NCI-H226 (cell line): Measurements from ENCODE around the gene JMJD1C.
"Not testable (repeated sequence)": the region's sequence is repeated elsewhere in the genome, so short reads cannot be mapped to it uniquely, and the experiment has no call there.

ENCODE experiments used
- DNase-seq: peaks from one replicate; pipeline ENCODE4 v3.0.0-alpha.2; 2015

JMJD1C gene

DNA sequence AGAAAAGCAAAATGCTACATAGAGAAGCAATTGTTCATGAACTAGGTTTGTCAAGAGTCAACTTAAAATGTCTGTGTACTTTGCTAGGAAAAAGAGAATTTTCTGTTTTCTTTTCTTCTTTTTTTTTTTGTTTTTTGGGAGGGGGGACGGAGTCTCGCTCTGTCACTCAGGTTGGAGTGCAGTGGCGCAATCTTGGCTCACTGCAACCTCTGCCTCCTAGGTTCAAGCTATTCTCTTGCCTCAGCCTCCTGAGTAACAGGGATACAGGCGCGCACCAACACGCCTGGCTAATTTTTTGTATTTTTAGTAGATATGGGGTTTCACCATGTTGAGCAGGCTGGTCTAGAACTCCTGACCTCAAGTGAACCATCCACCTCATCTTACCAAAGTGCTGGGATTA is 181.9 kb downstream of the JMJD1C start:
- not testable (repeated sequence) for DNase-seq

DNA sequence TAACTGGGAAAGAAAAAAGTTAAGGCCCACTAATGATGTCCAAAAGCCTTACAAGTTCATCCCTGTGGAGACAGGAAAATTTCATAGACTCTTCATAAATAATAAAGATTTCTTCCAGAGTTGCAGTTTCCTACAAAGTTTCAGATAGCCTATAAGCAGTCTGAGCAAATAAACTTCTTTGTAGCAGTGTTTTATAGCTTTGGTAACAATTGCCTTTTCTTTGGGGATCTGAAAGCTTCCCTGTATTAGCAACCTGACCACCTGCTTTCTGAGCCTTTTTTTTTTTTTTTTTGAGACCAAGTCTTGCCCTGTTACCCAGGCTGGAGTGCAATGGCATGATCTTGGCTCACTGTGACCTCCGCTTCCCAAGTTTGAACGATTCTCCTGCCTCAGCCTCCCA is 182.7 kb downstream of the JMJD1C start:
- DNase-seq, result no peak

DNA sequence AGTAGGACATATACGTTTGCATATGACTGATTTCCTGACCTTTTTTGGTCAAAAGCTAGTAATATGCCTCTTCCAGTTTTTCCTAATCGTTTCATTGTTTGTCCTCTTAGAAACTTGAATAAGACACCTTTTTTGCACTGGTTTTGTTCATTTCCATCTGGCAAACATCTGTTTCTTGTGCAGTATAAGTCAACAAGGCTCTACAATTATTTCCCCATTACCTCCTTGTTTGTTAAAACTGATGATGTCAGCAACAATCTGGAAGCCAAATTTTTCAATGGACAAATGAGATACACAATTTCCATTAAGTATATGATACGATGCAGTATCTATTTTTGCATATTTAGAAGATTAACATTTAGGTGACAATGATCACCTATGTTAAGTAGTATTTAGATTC is 183.8 kb downstream of the JMJD1C start:
- no peak for DNase-seq

DNA sequence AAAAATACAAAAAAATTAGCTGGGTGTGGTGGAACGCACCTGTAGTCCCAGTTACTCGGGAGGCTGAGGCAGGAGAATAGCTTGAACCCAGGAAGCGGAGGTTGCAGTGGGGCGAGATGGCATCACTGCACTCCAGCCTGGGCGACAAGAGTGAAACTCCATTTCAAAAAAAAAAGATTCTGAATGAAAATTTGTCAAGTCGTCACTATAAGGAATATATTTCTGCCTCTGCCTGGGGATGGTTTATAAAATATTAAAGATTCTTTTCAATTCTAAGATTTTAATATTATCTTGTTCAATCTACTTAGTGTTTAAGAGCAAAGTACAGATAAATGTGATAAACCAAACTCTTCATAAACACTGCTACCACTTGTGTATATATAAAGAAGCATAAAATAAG is 185.4 kb downstream of the JMJD1C start:
- no peak for DNase-seq

DNA sequence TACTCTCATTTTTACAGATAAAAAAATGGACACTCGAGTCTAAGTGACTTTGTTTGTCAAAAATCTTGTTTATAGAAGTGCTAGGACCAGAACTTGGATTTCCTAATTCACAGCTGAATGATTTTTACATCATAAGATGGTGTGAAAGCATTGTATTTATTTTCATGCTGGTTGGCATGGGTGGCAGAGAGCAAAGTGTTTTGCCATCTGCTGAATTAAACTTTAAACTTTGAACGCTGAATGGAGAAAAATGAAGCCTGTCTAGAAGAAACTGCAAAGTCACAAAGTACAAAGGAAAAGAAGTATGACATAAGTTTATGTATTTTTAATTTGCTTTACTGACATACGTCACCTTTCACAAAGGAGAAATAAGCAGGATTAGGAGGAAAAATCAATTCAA is 190.7 kb downstream of the JMJD1C start:
- DNase-seq, result no peak

DNA sequence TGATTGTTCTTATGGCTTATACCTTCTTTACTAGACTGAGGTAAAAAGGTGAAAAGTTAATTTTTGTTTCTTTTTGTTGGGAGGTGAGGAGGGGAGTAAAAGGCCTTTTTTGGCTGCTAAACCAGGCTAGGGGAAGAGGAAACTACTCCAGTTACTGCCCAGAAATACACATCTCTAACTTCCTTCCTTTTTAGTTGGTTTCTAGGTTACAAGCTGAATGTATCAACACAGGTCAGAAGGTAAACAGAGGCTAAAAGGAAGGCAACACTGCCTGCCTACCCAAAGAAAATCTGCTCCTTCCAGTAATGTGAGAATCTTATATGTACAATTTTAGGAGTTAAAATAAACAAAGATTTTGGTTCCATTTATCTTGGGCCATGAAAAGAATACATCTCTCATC is 192.2 kb downstream of the JMJD1C start:
- no peak for DNase-seq

DNA sequence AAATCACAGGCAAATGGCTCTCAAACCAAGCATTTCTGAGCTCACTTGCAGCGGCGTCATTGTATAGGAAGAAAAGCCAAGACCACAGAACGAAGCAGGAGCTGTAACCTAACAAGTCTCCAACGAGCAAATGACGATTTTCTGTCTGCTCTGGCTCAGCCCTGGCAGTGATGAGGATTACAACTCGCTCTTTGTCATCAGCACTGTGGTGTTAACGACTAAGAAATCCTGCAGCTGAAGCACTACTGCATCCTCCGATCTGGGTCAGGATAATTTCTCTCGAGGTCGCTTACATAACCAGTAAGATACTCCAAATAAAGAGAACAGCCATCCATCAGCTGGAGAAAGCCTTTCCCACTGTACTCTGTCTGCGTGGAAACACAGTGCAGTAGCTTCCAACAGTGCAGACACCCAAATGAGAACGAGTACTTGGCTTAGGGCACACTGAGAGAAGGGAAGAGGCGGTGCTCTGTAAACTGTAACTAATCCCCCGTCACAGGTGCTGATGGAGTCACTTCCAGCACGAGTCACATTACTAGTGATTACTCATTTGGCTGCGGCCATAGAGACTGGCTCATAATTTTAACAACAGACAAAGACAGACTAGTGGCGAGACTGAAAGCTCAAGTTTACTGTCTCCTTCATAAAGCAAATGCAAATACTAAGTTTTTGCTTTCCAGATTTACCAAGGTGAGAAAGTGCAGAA is 196.8 kb downstream of the JMJD1C start:
- DNase-seq, result peak; percentile 95

DNA sequence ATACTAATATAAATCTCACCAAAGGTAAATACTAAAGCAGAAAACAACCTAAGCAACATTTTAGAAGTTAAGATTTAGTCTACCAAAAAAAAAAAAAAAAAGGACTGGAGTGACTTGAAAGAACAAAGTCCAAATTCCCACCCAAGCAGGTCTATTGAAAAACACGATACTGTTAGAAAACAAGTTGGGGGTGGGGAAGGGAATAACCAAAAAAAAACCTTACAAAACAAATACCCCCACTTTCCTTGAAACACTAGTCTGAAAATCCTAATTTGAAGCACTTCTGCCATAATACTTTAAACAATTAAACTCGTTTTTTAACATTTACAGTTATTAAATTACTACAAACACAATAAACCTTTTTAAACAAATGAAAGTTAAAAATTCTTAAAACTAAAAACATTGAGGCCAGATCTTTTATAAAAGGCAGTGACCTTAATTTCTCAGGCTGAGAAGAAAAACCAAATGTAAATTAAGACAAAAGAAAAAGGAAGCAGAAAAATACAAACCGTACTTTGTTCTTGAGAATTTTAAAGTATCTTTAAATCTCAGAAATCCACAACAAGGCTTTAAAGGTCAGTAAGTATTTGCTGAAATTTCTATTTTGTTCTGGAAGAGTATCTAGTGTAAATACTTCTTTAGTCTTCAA is 197.5 kb downstream of the JMJD1C start:
- no peak for DNase-seq

DNA sequence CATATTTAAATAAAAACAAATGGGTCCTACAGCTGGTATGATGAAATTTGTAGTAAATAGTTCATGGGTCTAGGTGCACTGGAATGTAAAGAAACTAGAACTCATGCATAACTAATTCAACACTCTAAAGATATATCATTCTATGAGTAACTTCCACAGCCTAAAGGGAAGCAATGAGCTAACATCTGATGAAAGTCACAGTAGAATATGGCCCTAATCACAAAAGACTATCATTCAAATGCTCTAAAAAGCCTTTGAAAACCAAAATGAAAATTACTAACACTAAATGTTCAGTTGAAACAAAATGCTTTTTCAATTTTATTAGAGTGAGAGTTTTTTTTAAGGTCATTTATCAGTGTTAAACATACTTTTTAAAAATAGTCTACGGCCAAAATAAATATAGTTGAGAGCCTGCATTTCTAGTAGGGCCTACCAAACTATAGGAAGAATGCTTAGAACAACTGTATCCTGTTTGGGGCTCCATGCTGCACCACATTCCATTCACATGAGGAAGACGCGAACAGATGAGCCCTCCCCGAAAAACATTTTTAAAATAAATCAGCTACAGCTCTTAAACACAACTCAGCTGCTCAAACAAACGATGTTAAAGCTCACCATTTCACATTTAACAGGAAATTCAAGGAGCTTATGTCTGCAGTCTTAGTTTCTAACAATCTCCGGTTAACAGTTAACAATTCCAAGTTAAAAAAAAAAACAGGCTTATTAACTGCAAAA is 198.2 kb downstream of the JMJD1C start:
- peak; percentile 72 for DNase-seq

DNA sequence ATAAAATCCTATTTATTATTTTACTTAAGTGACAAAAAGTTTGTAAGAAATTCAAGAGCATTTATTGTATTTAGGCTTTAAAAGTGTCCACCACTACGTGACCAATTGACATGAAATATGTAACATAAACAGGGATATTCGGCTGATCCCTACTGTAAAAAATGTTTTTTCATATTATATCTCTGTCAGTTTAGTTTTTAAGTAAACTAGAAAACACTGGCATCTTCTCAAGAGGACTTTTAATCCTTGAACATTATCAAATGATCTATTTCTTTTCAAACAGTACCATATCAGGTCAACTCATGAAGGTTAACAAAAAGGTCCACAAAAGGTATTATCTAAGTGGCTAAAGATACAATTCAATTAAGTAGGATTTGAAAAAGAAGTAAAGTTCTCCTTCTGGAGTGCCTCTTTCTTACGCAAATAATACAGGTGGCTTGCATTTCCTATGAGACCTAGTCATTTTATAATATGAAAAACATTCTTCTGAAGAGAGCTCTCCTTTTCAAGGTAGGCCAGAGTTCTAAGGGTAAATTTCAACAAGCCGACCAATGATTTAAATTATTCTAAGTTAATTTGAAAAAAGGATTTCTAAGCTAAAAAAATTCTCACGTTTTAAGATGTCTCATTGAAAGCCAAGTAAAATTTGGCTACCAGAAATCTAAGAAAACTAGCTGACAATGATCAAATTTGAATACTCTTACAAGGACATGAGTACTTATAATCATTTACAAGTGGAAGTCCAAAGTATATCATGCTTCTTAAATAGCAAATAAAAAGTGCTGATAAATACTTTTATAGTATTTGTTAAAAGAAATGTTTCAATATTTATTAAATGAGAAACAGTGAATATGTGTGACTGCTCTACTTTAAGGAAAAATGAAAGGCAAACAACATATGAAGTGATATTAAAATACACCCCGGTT is 199.1 kb downstream of the JMJD1C start:
- no peak for DNase-seq

DNA sequence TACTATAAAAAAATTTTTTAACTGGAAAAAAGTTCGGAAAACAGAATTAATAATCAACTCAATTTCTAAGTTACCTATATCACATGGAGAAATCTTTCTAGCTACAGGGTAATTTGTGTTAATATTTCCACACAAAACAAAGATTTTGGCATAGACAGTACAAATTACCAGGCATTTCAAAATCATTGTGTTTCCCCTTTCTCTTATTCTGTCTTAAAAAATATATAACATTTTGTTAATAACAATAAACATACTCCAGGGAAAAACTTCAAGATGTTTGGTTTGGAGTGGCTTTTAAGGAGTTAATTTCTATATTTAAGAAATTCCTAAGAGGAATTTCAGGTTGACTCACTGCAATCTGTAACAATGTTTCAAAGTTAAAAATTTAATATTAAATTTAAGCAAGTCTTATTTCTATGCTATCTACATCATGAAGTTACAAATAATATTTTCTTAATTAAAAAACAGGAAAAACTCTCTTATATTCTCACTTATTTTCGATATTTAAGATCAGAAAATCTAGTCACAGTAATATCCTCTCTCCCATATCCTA is 200.0 kb downstream of the JMJD1C start:
- no peak for DNase-seq

DNA sequence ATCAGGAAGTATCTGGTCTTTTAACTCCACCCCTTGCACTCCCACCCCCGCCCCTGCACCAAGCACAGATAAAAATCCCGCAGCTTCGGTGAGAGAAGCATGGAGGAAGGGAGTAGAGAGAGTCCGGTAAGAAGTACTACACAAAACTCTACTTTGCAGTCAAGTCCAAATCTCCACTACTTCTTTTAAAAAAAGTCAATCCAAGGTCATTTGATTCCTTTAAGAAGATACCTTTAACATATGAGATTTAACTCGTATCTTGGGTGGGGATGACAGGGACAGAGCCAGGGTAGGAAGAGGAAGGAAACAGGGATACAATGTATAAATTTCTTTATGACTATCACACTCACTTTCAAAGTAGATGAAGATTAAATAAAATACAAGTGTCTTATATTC is 200.6 kb downstream of the JMJD1C start:
- DNase-seq, result peak; percentile 59

DNA sequence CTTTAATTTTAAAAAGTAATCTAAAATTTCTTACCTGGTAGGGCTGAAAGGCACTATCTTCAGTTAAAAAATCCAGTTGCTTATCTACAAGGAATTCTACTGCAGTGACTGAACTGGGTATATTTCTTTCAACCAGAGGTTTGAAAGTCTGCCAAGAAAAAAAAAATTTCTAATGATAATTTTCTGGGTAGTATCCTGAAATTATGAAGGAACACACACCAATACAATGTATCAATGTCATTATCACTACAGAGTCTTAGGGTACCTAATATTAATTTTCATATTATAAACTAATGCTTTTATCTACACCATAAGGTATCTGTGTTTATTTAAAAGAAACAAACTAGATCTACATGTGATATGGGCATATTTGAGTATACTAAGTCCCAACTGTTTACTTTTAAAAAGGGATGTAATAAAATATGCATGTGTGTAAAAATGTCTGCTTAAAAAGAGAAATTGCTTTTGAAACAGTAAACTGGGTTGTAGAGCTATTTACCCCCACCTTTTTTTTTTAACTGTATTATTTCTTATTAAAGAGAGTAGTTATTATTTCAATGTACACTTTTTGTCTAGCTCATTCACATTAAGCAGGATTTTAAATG is 201.1 kb downstream of the JMJD1C start:
- DNase-seq, result peak; percentile 32

DNA sequence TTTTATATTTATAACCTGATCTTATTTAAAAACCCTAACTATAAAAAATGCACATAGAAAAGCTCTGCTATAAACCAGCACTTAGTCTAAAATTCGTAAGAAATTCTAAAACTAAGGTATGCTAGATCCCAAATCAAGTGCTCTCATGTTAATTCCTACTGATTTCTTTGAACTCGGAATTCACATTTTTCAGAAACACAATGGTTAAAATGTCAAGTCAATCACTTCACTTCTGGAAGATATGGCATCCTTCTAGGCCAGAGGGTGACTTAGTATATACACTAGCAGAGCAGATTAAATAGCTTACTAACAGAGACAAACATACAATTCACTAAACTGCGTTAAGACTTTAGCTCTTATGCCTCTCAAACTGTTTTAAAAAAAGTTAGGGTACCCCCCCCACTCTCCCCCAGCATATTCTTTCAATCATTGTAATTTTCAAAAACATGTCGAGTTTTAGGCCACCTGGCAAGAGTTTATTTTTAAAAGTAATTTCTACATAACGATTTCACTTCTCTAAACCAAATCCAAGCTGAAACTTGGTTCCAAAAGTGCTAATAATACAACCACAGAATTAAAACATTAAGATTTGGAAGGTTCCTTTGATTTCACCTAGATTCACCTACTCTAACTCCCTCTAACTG is 203.2 kb downstream of the JMJD1C start:
- DNase-seq, result no peak

DNA sequence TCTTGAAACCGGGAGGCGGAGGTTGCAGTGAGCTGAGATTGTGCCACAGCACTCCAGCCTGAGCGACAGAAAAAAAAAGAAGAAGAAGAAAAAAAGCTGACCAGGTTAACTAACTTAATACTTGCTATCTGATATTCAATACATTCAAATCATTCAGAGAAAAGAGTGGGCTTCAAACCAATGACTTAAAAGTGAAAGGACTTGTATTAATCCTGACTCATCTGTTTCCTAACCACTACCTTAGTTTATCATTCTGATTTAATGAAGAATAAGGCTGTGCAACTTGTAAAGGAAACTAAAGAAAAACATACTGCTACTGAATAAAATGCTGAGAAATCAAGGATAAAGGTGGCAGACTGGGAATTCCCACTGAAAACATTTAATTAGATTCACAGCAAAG is 204.3 kb downstream of the JMJD1C start:
- no peak for DNase-seq

DNA sequence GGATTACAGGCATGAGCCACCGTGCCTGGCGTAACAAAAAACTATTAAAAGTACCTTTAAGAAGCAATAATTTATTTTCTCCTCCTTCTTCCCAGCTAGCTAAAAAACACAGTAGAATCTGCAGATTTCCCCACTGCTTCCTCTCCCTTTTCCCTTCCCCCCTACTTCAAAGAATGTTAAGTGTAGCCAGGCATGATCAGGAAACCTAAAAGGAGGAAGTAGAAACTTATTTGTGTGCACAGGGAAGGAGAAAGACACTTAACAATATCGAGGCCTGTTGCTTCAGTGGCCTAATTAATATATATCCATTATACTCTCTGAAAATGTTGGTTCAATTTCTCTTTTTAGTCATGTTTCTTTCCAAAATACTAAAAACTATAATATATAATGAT is 204.9 kb downstream of the JMJD1C start:
- DNase-seq, result no peak

DNA sequence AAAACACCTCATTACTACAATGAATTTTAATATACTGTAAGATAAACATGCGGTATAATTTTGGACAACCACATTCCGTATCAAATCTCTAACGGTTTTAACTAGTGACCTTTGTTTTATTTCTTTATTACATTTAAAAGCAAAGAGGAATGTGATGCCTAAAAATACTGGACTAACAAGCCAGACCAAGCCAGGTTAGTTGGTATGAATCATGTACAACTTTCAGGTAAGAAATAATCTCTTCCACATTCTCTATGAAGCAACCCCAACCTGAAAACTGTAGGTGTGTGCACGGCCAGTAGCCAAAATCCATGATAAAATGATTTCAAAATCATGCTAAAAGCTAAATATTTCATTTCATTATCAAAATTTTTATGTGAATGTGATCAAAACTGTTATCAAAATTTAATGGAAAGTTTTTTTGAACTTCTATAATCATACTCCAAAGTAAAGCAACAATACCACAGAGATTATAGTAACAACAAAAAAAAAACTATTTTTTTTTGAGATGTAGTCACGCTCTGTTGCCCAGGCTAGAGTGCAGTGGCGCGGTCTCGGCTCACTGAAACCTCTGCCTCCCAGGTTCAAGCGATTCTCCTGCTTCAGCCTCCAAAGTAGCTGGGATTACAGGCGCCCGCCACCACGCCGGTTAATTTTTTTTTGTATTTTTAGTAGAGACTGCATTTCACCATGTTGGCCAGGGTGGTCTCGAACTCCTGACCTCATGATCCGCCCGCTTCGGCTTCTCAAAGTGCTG is 205.5 kb downstream of the JMJD1C start:
- no peak for DNase-seq

DNA sequence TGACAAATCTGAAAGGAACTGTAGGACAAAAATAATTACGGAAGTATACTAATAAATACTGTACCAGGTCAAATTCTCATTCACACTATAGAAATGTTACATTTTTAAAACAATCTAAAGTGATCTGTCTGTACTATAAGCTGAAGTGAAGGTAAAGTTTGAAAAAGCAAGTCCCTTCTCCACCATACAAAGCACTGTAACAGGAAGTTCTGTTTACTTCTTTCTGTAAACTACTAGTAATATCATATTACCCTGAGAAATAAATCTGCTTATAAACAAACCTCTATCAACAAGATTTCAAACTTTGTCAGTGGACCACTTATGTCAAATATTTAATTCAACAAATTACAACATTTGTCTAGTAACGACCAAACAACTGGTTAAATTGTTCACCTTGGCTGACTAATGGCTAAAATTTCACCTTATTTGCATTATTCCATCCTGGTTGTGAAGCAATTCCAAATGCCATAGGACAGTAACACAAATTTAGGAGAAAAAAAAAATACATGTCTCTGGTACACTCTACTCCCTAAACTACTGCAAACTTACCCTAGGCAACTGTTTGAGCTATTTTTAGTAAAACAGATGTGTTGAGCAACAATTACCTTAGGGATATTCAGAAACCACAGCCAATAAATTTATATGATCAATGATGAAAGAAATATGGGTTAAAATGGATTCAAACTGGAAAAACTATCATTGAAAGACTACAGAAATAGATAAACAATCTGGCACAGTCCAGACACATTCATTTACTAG is 206.7 kb downstream of the JMJD1C start:
- no peak for DNase-seq

DNA sequence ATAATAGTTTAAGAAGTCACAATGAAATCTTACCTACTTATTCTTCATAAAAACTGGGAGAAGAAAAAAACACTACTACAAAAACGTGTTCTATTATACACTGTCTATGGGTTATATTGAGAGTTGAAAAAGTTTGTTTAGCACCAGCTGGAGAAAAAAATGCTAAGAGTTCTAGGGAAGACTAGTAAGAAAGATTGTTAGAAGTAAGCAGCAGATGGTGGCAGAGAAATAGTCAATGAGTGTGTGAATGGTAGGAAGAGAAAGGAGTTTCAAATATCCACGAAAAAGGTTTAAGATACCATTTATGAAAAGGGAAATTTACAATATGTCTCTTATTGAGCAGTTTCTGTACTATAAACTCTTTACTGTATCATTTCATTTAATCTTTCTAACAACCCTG is 208.0 kb downstream of the JMJD1C start:
- DNase-seq, result no peak
